GM21360 (cell line): ENCODE measurements around the gene TP63.

ENCODE experiments used
- ATAC-seq: cut with Tn5 transposase; IDR thresholded peaks from one replicate; pipeline ENCODE4 v1.9.1; 2021; ENCODE audit warnings: mild to moderate bottlenecking, moderate library complexity; ENCODE audit not compliant: unreplicated experiment

The TP63 gene

GRCh38 chr3:189842681-189843602, 211.8 kb downstream of the TP63 start:
- no peak for ATAC-seq

- no peak for ATAC-seq
Measured at GRCh38 chr3:189845069-189845468, 213.9 kb downstream of the TP63 start.

GRCh38 chr3:189848395-189849040, 217.3 kb downstream of the TP63 start:
- ATAC-seq, result no peak

- ATAC-seq, result no peak
Measured at GRCh38 chr3:189849262-189849661, 218.1 kb downstream of the TP63 start.

- no peak for ATAC-seq
Measured at GRCh38 chr3:189851682-189852081, 220.5 kb downstream of the TP63 start.

- no peak for ATAC-seq
Measured at GRCh38 chr3:189853906-189854305, 222.7 kb downstream of the TP63 start.

GRCh38 chr3:189860296-189860695, 229.1 kb downstream of the TP63 start:
- no peak for ATAC-seq

GRCh38 chr3:189862385-189862998, 231.3 kb downstream of the TP63 start:
- ATAC-seq, result no peak

GRCh38 chr3:189863031-189863430, 231.8 kb downstream of the TP63 start:
- no peak for ATAC-seq

- no peak for ATAC-seq
Measured at GRCh38 chr3:189868061-189868460, 236.9 kb downstream of the TP63 start.

- ATAC-seq, result no peak
Measured at GRCh38 chr3:189869165-189869564, 238.0 kb downstream of the TP63 start.

- ATAC-seq, result no peak
Measured at GRCh38 chr3:189871418-189871817, 240.2 kb downstream of the TP63 start.

GRCh38 chr3:189883113-189883753, 252.0 kb downstream of the TP63 start:
- no peak for ATAC-seq

- no peak for ATAC-seq
Measured at GRCh38 chr3:189890496-189890895, 259.3 kb downstream of the TP63 start.

GRCh38 chr3:189896533-189896932, 265.3 kb downstream of the TP63 start:
- no peak for ATAC-seq

- ATAC-seq, result no peak
Measured at GRCh38 chr3:189897406-189897805, 266.2 kb downstream of the TP63 start.

- no peak for ATAC-seq
Measured at GRCh38 chr3:189898559-189899153, 267.5 kb downstream of the TP63 start.

GRCh38 chr3:189899186-189899585, 268.0 kb downstream of the TP63 start:
- no peak for ATAC-seq

- ATAC-seq, result no peak
Measured at GRCh38 chr3:189900578-189900977, 269.4 kb downstream of the TP63 start.

- no peak for ATAC-seq
Measured at GRCh38 chr3:189901481-189901880, 270.3 kb downstream of the TP63 start.
